ENCODE measurements around the gene XCR1.
"Not testable (repeated sequence)": the region's sequence is repeated elsewhere in the genome, so short reads cannot be mapped to it uniquely, and the experiment has no call there.

XCR1 gene

GRCh38 chr3:46038071-46038470 is 10.8 kb upstream of the XCR1 start:
- not testable (repeated sequence) for DNase-seq

DNA sequence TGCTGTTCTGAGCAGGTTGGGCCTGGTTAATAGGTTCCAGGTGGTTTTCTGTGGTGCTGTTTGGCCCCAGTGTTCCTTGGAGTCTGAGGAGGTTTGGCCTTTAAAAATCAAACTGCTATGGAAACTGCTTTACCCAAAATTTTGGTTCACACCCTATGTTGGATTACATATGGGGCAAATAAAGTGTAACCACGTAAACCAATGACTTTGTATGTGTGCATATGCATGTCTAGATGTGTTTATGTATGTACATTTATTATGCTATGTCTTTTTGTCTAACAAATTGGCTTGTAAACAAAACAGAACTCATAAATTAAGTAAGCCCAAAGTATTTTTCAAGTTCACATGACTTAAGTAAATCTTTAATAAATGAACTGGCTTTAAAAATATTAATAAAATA is 8.9 kb upstream of the XCR1 start:
- DNase-seq, result no peak

GRCh38 chr3:46031747-46032146 is 4.5 kb upstream of the XCR1 start:
- no peak for DNase-seq

DNA sequence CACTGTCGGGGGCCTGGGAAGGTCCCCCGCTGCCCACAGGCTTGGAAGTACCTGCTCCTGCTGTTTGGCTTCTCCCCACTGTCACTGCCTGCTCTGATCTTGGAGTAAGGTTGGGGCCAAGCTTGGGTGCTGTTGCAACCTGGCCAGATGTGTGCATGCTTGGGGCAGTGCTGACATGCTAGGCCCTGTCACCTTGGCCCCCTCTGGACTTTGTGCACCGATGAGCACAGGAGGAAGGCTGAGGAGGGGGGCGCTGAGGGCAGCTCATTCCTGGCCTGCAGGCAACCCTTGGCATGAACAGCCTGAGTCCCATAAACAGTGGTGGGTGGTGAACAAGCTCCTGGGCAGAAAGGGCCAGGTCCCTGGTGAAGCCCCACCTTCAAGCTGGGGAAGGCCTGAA is 4.0 kb upstream of the XCR1 start:
- no peak for DNase-seq

DNA sequence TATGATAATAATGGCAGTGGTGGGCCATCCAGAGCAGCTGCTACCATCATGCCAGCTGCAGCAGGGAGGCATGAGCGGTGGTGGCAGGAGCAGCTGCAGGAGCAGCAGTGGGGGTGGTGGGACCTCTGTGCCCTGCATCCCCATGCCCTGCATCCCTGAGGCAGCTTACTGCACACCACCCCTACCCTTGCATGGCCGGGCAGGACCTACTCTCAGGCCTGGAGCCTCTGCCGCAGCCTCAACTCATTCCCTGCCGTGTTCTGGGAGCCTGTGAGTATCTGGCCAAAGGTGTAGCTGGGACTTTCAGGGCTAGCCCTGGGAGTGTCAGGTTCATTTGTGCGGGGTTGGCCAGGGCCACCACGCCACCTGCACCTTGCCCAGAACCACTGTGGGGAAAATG is 3.3 kb upstream of the XCR1 start:
- DNase-seq, result no peak

DNA sequence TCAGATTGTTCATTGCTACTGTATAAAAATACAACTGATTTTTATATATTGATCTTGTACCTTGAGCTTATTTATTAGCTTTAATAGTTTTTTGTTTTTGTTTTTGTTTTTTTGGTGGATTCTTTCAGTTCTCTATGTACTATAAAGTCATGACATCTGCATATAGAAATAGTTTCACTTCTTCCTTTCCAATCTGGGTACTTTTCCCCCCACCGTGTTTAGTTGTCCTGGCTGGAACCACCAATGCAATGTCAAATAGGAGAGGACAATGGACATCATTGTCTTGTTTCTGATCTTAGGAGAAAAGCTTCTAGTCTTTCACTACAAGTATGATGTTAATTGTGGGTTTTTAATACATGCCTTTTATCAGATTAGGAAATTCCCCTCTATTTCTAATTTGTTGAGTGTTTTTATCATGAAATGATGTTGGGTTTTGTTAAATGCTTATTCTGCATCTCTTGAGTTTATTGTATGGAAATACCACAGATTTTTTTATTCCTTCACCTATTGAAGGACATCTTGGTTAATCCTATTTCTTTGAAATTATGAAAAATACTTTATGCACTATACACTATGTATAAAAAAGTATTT is 2.8 kb upstream of the XCR1 start:
- DNase-seq, result no peak

- DNase-seq, result no peak
Measured at GRCh38 chr3:46027736-46028397, 584 bp upstream of the XCR1 start.

DNA sequence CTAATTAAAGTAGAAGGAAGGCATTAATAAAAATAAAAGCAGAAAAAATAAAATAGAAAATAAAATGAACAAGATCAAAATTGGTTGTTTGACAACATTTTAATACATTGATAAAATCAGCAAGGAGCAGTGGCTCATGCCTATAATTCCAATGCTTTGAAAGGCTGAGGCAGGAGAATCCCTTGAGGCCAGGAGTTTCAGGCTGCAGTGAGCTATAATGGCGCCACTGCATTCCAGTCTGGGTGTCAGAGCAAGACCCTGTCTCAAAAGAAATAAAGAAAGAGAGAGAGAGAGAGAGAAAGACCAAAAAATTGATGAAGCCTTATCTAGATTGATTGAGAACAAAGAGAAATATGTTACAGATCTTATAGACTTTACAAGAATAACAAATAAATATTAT is 2.1 kb downstream of the XCR1 start:
- DNase-seq, result no peak

DNA sequence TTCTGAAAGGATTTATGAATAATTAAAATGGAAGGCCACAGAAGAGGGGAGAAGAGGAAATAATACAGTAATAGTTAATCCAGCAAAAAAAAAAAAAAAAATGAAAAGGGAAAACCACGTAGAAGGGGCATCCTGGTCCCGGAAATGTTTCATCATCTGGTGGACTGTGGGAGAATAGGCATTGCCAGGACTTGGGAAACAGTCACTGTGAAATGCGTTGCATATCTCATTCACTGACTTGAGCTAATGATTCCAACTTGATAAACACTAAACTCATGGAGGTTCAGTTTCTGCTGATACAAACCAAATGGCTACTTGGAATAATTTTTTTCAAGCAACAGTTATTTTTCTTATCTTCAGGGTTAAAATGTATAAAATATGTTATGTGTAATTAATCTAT is 3.2 kb downstream of the XCR1 start:
- no peak for DNase-seq

- no peak for DNase-seq
Measured at GRCh38 chr3:46022909-46023785, 4.1 kb downstream of the XCR1 start.

GRCh38 chr3:46021516-46021915 is 5.8 kb downstream of the XCR1 start:
- no peak for DNase-seq

GRCh38 chr3:46020766-46021510 is 6.3 kb downstream of the XCR1 start:
- DNase-seq, result no peak

DNA sequence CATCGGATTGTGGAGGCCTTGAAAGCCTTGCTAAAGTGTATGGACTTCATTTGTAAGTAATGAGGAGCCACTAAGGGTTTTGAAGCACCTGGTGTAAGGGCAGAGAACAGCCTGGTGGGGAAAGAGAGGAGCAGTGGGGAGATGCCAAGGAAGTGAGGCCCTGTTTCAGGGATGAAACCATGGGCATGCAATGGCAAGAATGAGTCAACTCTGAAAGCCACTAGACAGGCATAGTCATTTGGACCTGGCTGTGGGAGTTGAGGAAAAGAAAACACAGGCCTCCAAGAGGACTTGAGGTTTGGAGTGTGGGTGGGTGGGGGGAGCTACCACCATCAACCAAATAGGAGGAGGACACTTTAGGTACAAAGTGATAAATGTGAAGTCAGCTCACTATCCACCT is 7.6 kb downstream of the XCR1 start:
- DNase-seq, result no peak

DNA sequence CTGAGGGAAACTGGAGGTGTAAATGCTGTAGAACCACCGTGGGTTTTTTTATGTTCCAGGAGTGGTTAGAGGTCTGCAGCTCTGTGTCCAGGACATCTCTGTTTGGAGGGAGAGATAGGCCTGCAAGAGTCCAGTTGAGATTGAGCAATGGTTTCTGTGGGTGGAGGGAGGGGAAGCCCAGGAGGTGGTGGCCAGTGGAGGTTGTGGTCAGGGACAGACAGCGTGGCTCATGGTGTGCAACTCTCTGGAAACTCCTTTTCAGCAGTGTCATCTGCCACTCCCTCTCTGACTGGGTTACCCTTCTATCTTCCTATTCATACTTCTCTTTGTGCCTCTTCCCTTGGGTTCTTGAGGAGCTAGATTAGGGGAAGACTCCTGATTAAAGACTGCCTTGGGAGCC is 9.6 kb downstream of the XCR1 start:
- peak; percentile 24 for DNase-seq

GRCh38 chr3:46013316-46014094 is 13.8 kb downstream of the XCR1 start:
- no peak for DNase-seq

DNA sequence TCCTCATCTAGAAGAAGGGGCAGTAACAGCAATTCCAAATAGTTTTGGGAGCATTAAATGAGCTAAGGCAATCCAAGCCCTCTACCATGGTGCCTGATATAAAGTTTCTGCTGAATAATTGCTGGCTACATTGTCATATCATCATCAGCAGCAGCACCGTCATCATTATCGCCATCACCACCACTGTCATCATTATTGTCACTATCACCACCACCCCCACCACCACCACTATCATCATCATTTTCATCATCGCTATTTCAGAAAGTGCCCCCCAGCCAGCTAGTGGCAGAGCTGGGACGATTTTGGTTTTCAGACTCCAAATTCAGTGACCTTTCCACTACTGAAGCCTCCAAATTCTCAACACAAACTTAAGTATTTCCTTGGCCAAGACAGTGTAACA is 15.0 kb downstream of the XCR1 start:
- no peak for DNase-seq

DNA sequence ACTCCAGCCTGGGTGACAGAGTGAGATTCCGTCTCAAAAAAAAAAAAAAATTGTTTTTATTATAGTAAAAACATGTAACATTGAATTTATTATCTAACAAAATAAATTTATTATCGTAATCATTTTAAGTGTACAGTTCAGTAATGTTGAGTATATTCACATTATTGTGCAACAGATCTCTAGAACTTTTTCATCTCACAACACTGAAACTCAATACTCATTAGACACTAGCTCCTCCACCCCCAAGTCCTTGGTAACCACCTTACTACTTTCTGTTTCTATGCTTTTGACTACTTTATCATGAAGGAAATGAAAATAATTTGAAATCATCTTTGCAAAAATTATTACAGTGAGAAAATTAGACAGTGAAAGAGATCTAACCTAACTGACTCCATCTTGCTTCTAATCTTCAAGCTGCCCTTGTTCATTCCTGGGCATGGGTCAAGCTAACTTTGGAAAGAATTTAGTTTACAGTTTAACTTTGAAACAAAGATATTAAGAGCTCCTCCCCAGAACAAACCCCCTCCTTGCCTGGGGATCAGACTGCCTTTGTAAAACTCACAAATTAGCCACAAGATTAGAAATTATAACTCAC is 16.7 kb downstream of the XCR1 start:
- no peak for DNase-seq

DNA sequence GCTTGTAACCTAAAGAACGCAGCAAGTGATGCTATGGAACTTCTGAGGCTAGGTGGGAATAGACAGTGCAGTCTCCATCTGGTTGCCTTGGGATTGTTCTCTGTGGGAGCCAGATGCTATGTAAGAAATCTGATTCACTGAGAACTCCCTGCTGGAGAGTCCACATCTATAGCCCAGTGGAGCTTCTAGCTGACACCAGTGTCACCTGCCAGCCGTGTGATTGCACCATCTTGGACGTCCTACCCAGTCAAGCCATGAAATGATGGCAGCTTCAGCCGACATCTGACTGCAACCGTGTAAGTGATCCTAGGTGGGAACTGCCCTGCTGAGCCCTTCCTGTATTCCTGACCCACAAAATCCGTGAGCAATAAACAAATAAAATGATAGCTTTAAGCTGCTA is 19.2 kb downstream of the XCR1 start:
- DNase-seq, result no peak

GRCh38 chr3:46007280-46007679 is 20.0 kb downstream of the XCR1 start:
- no peak for DNase-seq

DNA sequence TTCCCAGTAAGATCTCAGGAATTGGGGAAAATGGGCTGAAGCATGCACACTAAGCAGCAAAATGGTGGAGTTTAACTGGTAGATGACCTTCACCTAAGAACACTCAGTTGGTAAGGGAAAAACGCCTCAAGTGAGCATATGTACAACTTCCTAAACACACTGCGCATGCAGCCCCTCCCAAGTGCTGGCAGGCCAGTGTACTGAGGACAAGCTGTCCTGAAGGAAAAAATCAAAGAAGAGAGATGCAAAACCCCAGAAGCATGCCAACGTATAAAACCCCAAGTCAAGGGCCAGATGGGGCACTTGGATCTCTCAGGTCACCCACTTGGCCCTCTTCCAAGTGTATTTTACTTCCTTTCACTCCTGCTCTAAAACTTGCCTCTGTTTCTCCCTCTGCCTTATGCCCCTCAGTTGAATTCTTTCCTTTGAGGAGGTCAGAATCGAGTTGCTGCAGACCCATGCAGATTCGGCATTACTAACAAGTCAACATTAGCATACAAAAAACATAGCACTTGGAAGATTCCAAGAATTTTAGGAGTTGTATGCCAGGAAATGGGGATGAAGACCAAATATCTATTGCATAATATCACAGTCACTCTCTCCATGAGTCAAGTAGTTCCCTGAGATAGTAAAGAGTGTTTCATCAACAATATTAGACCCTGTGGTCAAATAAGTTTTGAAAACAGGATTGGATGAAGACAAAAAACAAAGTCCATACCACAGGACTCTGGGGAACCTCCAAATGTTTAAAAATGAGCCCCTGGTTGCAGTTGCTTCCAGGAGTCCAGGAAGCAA is 20.8 kb downstream of the XCR1 start:
- DNase-seq, result peak; percentile 77

GRCh38 chr3:46003706-46004105 is 23.6 kb downstream of the XCR1 start:
- not testable (repeated sequence) for DNase-seq

Data from EL (cell line).